PFSK-1 (cell line): ENCODE data around the gene C8G.

ENCODE experiments used
- FOXP2 ChIP-seq: optimal IDR thresholded peaks from 2 replicates; pipeline ENCODE3; 2011; ENCODE audit warnings: borderline replicate concordance, control low read depth, inconsistent platforms; ENCODE audit not compliant: insufficient read depth; ENCODE audit errors: extremely low read length, extremely low read depth
- POLR2AphosphoS5 ChIP-seq: IDR thresholded peaks from 2 replicates; pipeline ENCODE4 v1.6.1; 2012; ENCODE audit warnings: low read depth, mild to moderate bottlenecking, control low read depth, low read length, moderate library complexity
- REST ChIP-seq, 2 experiments: IDR thresholded peaks; 2 replicates each; pipeline versions ENCODE4 v1.6.1 to v1.8.0; 2011 to 2012; ENCODE audit warnings: low read depth in 2 of 2, low read length in 2 of 2, control low read depth in 1 of 2, inconsistent platforms in 1 of 2, mild to moderate bottlenecking in 1 of 2, moderate library complexity in 1 of 2; ENCODE audit not compliant: insufficient read depth in 1 of 2
- SIN3A ChIP-seq: IDR thresholded peaks from 2 replicates; pipeline ENCODE4 v1.6.1; 2012; ENCODE audit warnings: mild to moderate bottlenecking, low read length, moderate library complexity, borderline replicate concordance; ENCODE audit not compliant: insufficient read depth
- TAF1 ChIP-seq: IDR thresholded peaks from 2 replicates; pipeline ENCODE4 v1.6.1; 2012; ENCODE audit warnings: low read length, control low read depth, borderline replicate concordance; ENCODE audit not compliant: insufficient read depth

- TF ChIP-seq REST (IDR thresholded peaks at IDR 0.05; ENCODE audit: insufficient read depth in 1 of 2, low read depth in 2 of 2, low read length in 2 of 2): no peak
- no peak for TF ChIP-seq POLR2AphosphoS5
- no peak for TF ChIP-seq SIN3A
- TF ChIP-seq FOXP2: no peak
- no peak for TF ChIP-seq TAF1
Observed at GRCh38 chr9:136963341-136963740, 18.3 kb downstream of the C8G start.
